ENCODE data around the gene CALR. TPM values are rescaled to one million over a fixed set of nuclear protein-coding genes. Genes with fewer than 3 reads are reported as not detected.

The CALR gene
- total RNA-seq, 1 donor from 2014 or later: 1,294 TPM

DNA sequence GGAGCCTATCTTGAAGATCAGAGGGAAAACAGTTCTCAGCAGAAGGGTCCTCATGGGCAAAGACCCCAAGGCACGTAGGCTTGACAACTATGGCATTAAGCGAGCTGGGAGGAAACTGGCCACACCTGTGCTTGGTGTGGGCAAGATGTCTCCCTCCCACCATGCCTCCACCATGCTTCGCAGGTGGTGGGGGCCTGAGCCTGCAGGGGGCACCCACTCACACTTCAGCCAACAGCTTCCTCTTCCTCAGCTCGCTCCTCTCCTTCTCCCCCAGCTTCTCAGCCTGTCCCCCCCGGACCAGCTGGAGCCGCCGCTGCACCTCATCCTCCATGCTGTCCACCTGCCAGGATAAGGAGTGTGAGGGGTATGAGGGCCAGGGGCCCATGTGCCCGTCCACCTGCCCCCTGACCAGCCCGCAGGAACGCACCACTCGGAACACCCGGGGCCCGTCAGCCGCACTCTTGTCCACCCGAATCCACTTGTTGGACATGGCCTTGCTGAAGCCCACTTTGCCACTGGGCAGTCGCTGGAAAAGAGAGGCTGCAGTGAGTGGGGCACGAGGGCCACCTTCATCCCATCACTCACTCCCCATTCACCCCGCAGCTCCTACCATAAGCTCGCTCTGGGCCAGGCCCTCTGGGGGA, 8.3 kb upstream of the CALR start:
- H3K4me3 Mint-ChIP-seq: peak overlapping the region; percentile 47
- H3K36me3 Mint-ChIP-seq: peaks cover 13% of the 10 kb centered on the region
- TF ChIP-seq, protein P1, sequence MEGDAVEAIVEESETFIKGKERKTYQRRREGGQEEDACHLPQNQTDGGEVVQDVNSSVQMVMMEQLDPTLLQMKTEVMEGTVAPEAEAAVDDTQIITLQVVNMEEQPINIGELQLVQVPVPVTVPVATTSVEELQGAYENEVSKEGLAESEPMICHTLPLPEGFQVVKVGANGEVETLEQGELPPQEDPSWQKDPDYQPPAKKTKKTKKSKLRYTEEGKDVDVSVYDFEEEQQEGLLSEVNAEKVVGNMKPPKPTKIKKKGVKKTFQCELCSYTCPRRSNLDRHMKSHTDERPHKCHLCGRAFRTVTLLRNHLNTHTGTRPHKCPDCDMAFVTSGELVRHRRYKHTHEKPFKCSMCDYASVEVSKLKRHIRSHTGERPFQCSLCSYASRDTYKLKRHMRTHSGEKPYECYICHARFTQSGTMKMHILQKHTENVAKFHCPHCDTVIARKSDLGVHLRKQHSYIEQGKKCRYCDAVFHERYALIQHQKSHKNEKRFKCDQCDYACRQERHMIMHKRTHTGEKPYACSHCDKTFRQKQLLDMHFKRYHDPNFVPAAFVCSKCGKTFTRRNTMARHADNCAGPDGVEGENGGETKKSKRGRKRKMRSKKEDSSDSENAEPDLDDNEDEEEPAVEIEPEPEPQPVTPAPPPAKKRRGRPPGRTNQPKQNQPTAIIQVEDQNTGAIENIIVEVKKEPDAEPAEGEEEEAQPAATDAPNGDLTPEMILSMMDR (conservative IDR thresholded peaks at IDR 0.05): no peak
- no peak overlapping the region for H3K27ac Mint-ChIP-seq
- H3K27me3 Mint-ChIP-seq: no peaks in the 10 kb centered on the region
- DNase-seq (ENCODE audit: extremely low spot score, unreplicated experiment): no peak
- no peaks in the 10 kb centered on the region for H3K9me3 Mint-ChIP-seq
- H3K4me1 Mint-ChIP-seq (ENCODE audit: unreplicated experiment): peaks cover 12% of the 10 kb centered on the region

DNA sequence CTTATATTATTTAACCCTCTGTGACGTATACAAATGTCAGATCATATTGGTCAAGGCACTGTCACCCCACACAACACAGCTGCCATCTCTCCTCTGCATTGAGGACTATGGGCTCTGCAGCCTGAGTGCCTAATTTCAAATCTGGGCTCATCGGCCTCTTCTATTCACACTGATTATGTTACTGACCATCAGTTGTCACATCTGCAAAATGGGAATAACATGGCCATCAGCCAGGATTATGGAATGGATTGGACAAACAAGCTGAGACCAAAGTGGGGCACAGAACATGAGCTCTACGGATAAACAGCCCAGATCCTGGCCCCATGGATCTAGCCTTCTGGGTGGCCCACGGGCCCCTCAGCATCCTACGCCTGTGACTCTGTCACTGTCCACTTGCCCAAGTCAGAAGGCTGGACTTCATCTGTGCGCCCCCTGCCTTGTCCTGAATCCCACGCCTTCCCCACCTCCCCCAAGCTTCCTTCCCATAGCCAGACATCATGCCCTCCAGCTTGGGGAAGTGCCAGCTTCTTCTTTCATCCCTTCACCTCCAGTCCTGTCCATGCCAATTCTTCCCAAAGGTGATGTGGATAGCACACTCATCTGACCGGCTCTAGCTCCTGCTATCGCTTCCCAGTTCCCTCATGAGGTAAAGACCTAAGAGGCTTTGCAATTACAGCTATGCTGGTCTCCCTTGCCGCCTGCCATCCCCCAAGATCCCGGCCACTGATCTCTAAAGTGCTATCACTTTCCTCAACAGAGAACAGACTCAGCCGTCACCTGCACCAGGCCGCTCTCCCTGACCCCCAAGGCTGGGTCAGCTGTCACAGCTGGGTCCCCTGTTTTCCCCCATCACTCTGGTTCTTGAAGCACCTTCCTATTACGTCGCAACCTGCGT, 5.8 kb upstream of the CALR start:
- Mint-ChIP-seq H3K4me3 (peak overlapping the region; percentile 97), H3K36me3 (peaks cover 8% of the 10 kb centered on the region), H3K27ac (peak overlapping the region; percentile 86), H3K4me1 (ENCODE audit: unreplicated experiment) (peaks cover 18% of the 10 kb centered on the region), H3K27me3 (no peaks in the 10 kb centered on the region), H3K9me3 (no peaks in the 10 kb centered on the region)
- DNase-seq (ENCODE audit: extremely low spot score, unreplicated experiment): no peak
- TF ChIP-seq, protein P1 (conservative IDR thresholded peaks at IDR 0.05): no peak

DNA sequence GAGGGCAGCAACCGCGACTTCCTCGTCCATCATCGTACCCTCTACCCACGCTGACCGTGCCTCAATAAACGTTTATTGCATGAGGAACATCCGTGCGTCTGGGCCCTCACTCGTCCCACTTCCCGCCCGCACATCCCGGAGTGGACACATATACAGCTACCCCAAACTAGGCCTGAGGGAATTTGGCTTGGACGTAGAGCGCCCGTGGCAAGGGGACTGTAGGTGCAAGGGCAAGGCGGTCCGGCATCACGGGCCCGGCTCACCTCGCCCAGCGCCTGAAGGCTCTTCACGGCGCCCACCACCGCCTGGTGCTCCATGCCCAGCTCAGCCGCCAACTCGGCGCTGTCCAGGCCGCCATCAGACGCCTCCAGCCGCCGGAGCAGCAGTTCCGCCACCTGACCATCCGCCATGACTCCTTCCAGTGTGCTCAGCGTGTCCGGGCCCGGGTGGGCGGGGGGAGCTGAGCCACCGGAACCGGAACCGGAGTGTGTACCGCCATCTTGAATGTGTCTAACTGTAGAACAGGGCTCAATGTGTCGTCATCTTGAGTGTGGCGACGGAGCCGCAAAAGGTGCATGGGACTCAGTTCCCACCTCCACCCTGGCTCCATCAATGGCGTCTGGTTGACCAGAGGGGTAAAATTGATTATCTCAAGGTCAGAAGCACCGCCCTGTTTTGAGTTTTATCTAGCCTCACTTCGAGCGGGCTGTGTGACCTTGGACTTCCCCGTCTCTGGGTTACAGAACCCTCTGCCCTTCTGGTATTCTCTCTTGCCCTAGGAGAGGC, 4.9 kb upstream of the CALR start, which contains the start of gene FARSA:
Gene FARSA (minus strand): TSS at position 425 of the 786 bp plus-strand sequence. CDS start 15 bp downstream, at position 410.
- DNase-seq (ENCODE audit: extremely low spot score, unreplicated experiment): peak; percentile 89
- Mint-ChIP-seq H3K4me3 (peak within 1 kb of the TSS; percentile 97), H3K27me3 (peaks cover 3% of the 10 kb centered on the region), H3K27ac (peak within 1 kb of the TSS; percentile 86), H3K9me3 (no peaks in the 10 kb centered on the region), H3K4me1 (ENCODE audit: unreplicated experiment) (peaks cover 19% of the 10 kb centered on the region), H3K36me3 (peaks cover 9% of the 10 kb centered on the region)
- TF ChIP-seq, protein P1 (conservative IDR thresholded peaks at IDR 0.05): no peak

- H3K27ac Mint-ChIP-seq: no peak overlapping the region
- H3K4me1 Mint-ChIP-seq (ENCODE audit: unreplicated experiment): peaks cover 27% of the 10 kb centered on the region
- no peak overlapping the region for H3K4me3 Mint-ChIP-seq
- DNase-seq (ENCODE audit: extremely low spot score, unreplicated experiment): no peak
- TF ChIP-seq, protein P1 (conservative IDR thresholded peaks at IDR 0.05): no peak
- H3K27me3 Mint-ChIP-seq: peaks cover 3% of the 10 kb centered on the region
- H3K9me3 Mint-ChIP-seq: no peaks in the 10 kb centered on the region
- H3K36me3 Mint-ChIP-seq: peaks cover 18% of the 10 kb centered on the region
Observed at GRCh38 chr19:12935071-12935470, 3.3 kb upstream of the CALR start.

DNA sequence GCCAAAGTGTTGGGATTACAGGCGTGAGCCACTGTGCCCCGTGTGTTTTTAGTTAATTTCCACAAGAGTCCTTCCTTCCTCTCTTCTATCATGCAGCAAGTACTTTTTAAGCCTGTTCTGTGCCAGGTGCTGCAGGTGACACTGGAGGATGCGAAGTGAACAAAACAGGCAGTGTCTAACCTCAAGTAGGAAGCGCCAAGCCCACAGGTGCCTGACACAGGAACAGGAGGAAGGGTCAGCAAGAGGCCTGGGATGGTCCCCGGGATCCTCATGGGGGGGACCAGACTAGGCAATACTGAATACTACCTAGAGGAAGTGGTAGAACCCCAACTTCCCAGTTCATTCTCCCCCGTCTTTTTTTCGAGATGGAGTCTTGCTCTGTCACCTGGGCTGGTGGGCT, 1.8 kb upstream of the CALR start:
- TF ChIP-seq, protein P1 (conservative IDR thresholded peaks at IDR 0.05): no peak
- Mint-ChIP-seq H3K27ac (no peak overlapping the region), H3K36me3 (peaks cover 26% of the 10 kb centered on the region), H3K9me3 (no peaks in the 10 kb centered on the region), H3K4me1 (ENCODE audit: unreplicated experiment) (peaks cover 36% of the 10 kb centered on the region), H3K4me3 (peak overlapping the region; percentile 54), H3K27me3 (peaks cover 3% of the 10 kb centered on the region)
- DNase-seq (ENCODE audit: extremely low spot score, unreplicated experiment): no peak

All from type B pancreatic cell (in vitro differentiated cells).